Activated CD4-positive, alpha-beta T cell treated with anti-CD3 and anti-CD28 coated beads, Interleukin-2, amount 10 ng/mL, durations not matched to agents 24 days and 14 days (primary cell): ENCODE measurements around the gene CRABP1. TPM values are rescaled to one million over a fixed set of nuclear protein-coding genes. Genes with fewer than 3 reads are reported as not detected.

ENCODE experiments used
- DNase-seq: peaks from one replicate; pipeline ENCODE4 v3.0.0; 2022
- H3K27ac Mint-ChIP-seq: one replicate; pipeline ENCODE4 v1.8.0; 2022; ENCODE audit warnings: mild to moderate bottlenecking, mixed read lengths
- H3K27me3 Mint-ChIP-seq: one replicate; pipeline ENCODE4 v1.8.0; 2022; ENCODE audit warnings: mixed read lengths
- H3K36me3 Mint-ChIP-seq: one replicate; pipeline ENCODE4 v1.8.0; 2022; ENCODE audit warnings: low read depth, mild to moderate bottlenecking, mixed read lengths
- H3K4me1 Mint-ChIP-seq: one replicate; pipeline ENCODE4 v1.8.0; 2021; ENCODE audit warnings: mixed read lengths
- H3K4me3 Mint-ChIP-seq: one replicate; pipeline ENCODE4 v1.8.0; 2022; ENCODE audit warnings: mild to moderate bottlenecking, moderate library complexity, mixed read lengths
- H3K9me3 Mint-ChIP-seq: one replicate; pipeline ENCODE4 v1.8.0; 2021; ENCODE audit warnings: mixed read lengths
- intact Hi-C: fragments of 100-400 bp; cut with micrococcal nuclease; formaldehyde crosslinking; loops from one replicate; pipeline ENCODE4 v1.15.1; 2023
- total RNA-seq: library from RNA; stranded (reverse); gene quantifications from 2 replicates; pipeline ENCODE4 v1.2.3, GENCODE V29; 2022

Gene CRABP1
- total RNA-seq, result not detected in 2 replicates

GRCh38 chr15:78340231-78341056 lies at the start of gene CRABP1:
CRABP1 (plus strand) TSS chr15:78340353; CDS start chr15:78340429, 76 bp downstream.
- Mint-ChIP-seq H3K27me3 (peaks cover 60% of the 10 kb centered on the region), H3K27ac (no peak within 1 kb of the TSS), H3K4me1 (no peaks in the 10 kb centered on the region), H3K9me3 (no peaks in the 10 kb centered on the region), H3K4me3 (no peak within 1 kb of the TSS), H3K36me3 (no peaks in the 10 kb centered on the region)
- DNase-seq, result no peak
- intact Hi-C loops, result no loop called here

GRCh38 chr15:78291052-78291451 lies 49.1 kb upstream of the CRABP1 start:
- Mint-ChIP-seq H3K4me3 (no peak overlapping the region), H3K27me3 (no peaks in the 10 kb centered on the region), H3K9me3 (no peaks in the 10 kb centered on the region), H3K36me3 (peaks cover 29% of the 10 kb centered on the region), H3K27ac (no peak overlapping the region), H3K4me1 (peaks cover 4% of the 10 kb centered on the region)
- no peak for DNase-seq
- intact Hi-C loops, result no loop called here

GRCh38 chr15:78291698-78292097 lies 48.5 kb upstream of the CRABP1 start:
- Mint-ChIP-seq H3K36me3 (peaks cover 28% of the 10 kb centered on the region), H3K4me3 (no peak overlapping the region), H3K27me3 (no peaks in the 10 kb centered on the region), H3K9me3 (no peaks in the 10 kb centered on the region), H3K4me1 (peaks cover 4% of the 10 kb centered on the region), H3K27ac (no peak overlapping the region)
- DNase-seq, result no peak
- intact Hi-C loops, result no loop called here

GRCh38 chr15:78292219-78292618 lies 47.9 kb upstream of the CRABP1 start:
- H3K4me1 Mint-ChIP-seq, result peaks cover 4% of the 10 kb centered on the region
- no peak overlapping the region for H3K27ac Mint-ChIP-seq
- H3K27me3 Mint-ChIP-seq, result no peaks in the 10 kb centered on the region
- no peak for DNase-seq
- H3K36me3 Mint-ChIP-seq, result peaks cover 26% of the 10 kb centered on the region
- H3K4me3 Mint-ChIP-seq, result no peak overlapping the region
- H3K9me3 Mint-ChIP-seq, result no peaks in the 10 kb centered on the region
- intact Hi-C loops, result no loop called here

GRCh38 chr15:78299101-78299930 lies 40.8 kb upstream of the CRABP1 start, which contains the start of gene SKIC8:
SKIC8 (minus strand) TSS chr15:78299609; CDS start chr15:78295686, 3,923 bp downstream.
- Mint-ChIP-seq H3K27me3 (no peaks in the 10 kb centered on the region), H3K27ac (peak within 1 kb of the TSS; percentile 96), H3K4me1 (peaks cover 22% of the 10 kb centered on the region), H3K9me3 (no peaks in the 10 kb centered on the region), H3K4me3 (peak within 1 kb of the TSS; percentile 99), H3K36me3 (peaks cover 9% of the 10 kb centered on the region)
- peak; percentile 98 for DNase-seq
- intact Hi-C loops, result loop anchor here (1.0 to 2.0 kb wide), 3 partner anchors 35 to 150 kb away; partner anchors contain the start of genes DNAJA4, IDH3A and IREB2

- DNase-seq, result no peak
- Mint-ChIP-seq H3K36me3 (no peaks in the 10 kb centered on the region), H3K27ac (no peak overlapping the region), H3K4me1 (peaks cover 18% of the 10 kb centered on the region), H3K9me3 (no peaks in the 10 kb centered on the region), H3K27me3 (peaks cover 2% of the 10 kb centered on the region), H3K4me3 (no peak overlapping the region)
- intact Hi-C loops, result no loop called here
Observed at GRCh38 chr15:78301326-78301725, 38.8 kb upstream of the CRABP1 start.

GRCh38 chr15:78301828-78302227 lies 38.3 kb upstream of the CRABP1 start:
- no peak for DNase-seq
- peaks cover 3% of the 10 kb centered on the region for H3K27me3 Mint-ChIP-seq
- H3K27ac Mint-ChIP-seq, result no peak overlapping the region
- intact Hi-C loops, result no loop called here
- H3K4me3 Mint-ChIP-seq, result no peak overlapping the region
- no peaks in the 10 kb centered on the region for H3K9me3 Mint-ChIP-seq
- H3K4me1 Mint-ChIP-seq, result peaks cover 18% of the 10 kb centered on the region
- H3K36me3 Mint-ChIP-seq, result no peaks in the 10 kb centered on the region

- no peaks in the 10 kb centered on the region for H3K9me3 Mint-ChIP-seq
- H3K27me3 Mint-ChIP-seq, result peaks cover 3% of the 10 kb centered on the region
- H3K36me3 Mint-ChIP-seq, result no peaks in the 10 kb centered on the region
- no peak for DNase-seq
- intact Hi-C loops, result no loop called here
- H3K4me3 Mint-ChIP-seq, result no peak overlapping the region
- H3K4me1 Mint-ChIP-seq, result peaks cover 17% of the 10 kb centered on the region
- H3K27ac Mint-ChIP-seq, result no peak overlapping the region
Observed at GRCh38 chr15:78302579-78303312, 37.4 kb upstream of the CRABP1 start.

GRCh38 chr15:78304216-78305066 lies 35.7 kb upstream of the CRABP1 start:
- no peaks in the 10 kb centered on the region for H3K36me3 Mint-ChIP-seq
- no peaks in the 10 kb centered on the region for H3K9me3 Mint-ChIP-seq
- H3K27ac Mint-ChIP-seq, result no peak overlapping the region
- H3K4me3 Mint-ChIP-seq, result no peak overlapping the region
- peaks cover 4% of the 10 kb centered on the region for H3K4me1 Mint-ChIP-seq
- H3K27me3 Mint-ChIP-seq, result peaks cover 6% of the 10 kb centered on the region
- intact Hi-C loops, result no loop called here
- no peak for DNase-seq

- DNase-seq, result no peak
- Mint-ChIP-seq H3K27ac (no peak overlapping the region), H3K36me3 (no peaks in the 10 kb centered on the region), H3K4me3 (no peak overlapping the region), H3K27me3 (peaks cover 6% of the 10 kb centered on the region), H3K9me3 (no peaks in the 10 kb centered on the region), H3K4me1 (no peaks in the 10 kb centered on the region)
- intact Hi-C loops, result no loop called here
Observed at GRCh38 chr15:78306176-78306774, 33.9 kb upstream of the CRABP1 start.

GRCh38 chr15:78307976-78308375 lies 32.2 kb upstream of the CRABP1 start:
- no peak for DNase-seq
- peaks cover 6% of the 10 kb centered on the region for H3K27me3 Mint-ChIP-seq
- intact Hi-C loops, result loop anchor here (1.0 kb wide), 1 partner anchor 115 kb away; no protein-coding TSS in a partner anchor
- H3K4me1 Mint-ChIP-seq, result no peaks in the 10 kb centered on the region
- H3K27ac Mint-ChIP-seq, result no peak overlapping the region
- H3K9me3 Mint-ChIP-seq, result no peaks in the 10 kb centered on the region
- H3K4me3 Mint-ChIP-seq, result no peak overlapping the region
- no peaks in the 10 kb centered on the region for H3K36me3 Mint-ChIP-seq

GRCh38 chr15:78308422-78309032 lies 31.6 kb upstream of the CRABP1 start:
- Mint-ChIP-seq H3K9me3 (no peaks in the 10 kb centered on the region), H3K4me1 (no peaks in the 10 kb centered on the region), H3K36me3 (no peaks in the 10 kb centered on the region), H3K4me3 (no peak overlapping the region), H3K27me3 (peaks cover 6% of the 10 kb centered on the region), H3K27ac (no peak overlapping the region)
- DNase-seq, result peak; percentile 84
- intact Hi-C loops, result loop anchor here (1.0 kb wide), 1 partner anchor 115 kb away; no protein-coding TSS in a partner anchor
